Activated naive CD4-positive, alpha-beta T cell treated with anti-CD3 and anti-CD28 coated beads, Interleukin-2, amount 50 U/mL, for 24 hours (primary cell): ENCODE results near the gene RUNDC3A.

Experiments used
- H3K27ac Mint-ChIP-seq: one replicate; pipeline ENCODE4 v1.8.0; 2021; ENCODE audit warnings: mild to moderate bottlenecking, mixed read lengths
- H3K27me3 Mint-ChIP-seq: one replicate; pipeline ENCODE4 v1.8.0; 2021; ENCODE audit warnings: mixed read lengths
- H3K36me3 Mint-ChIP-seq: one replicate; pipeline ENCODE4 v1.8.0; 2021; ENCODE audit warnings: mixed read lengths
- H3K4me1 Mint-ChIP-seq: one replicate; pipeline ENCODE4 v1.8.0; 2021; ENCODE audit warnings: mixed read lengths
- H3K4me3 Mint-ChIP-seq: one replicate; pipeline ENCODE4 v1.8.0; 2021; ENCODE audit warnings: mild to moderate bottlenecking, mixed read lengths
- H3K9me3 Mint-ChIP-seq: one replicate; pipeline ENCODE4 v1.8.0; 2021; ENCODE audit warnings: mixed read lengths

The RUNDC3A gene

DNA sequence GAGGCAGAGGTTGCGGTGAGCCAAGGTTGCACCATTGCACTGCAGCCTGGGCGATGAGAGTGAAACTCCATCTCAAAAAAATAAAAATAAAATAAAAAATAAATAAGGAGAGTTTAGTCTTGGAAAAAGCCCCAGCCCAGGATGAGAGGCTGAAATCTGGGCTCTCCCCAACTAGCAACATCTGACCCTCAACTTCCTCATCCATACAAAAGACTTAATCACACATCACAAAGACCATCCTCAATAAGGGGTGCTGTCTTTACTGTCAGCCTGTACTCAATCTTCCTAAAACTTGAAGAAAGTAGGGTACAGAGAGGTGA lies 29.1 kb upstream of the RUNDC3A start:
- H3K4me3 Mint-ChIP-seq = no peak overlapping the region
- H3K27me3 Mint-ChIP-seq = no peaks in the 10 kb centered on the region
- H3K4me1 Mint-ChIP-seq = no peaks in the 10 kb centered on the region
- no peaks in the 10 kb centered on the region for H3K36me3 Mint-ChIP-seq
- no peak overlapping the region for H3K27ac Mint-ChIP-seq
- H3K9me3 Mint-ChIP-seq = no peaks in the 10 kb centered on the region

DNA sequence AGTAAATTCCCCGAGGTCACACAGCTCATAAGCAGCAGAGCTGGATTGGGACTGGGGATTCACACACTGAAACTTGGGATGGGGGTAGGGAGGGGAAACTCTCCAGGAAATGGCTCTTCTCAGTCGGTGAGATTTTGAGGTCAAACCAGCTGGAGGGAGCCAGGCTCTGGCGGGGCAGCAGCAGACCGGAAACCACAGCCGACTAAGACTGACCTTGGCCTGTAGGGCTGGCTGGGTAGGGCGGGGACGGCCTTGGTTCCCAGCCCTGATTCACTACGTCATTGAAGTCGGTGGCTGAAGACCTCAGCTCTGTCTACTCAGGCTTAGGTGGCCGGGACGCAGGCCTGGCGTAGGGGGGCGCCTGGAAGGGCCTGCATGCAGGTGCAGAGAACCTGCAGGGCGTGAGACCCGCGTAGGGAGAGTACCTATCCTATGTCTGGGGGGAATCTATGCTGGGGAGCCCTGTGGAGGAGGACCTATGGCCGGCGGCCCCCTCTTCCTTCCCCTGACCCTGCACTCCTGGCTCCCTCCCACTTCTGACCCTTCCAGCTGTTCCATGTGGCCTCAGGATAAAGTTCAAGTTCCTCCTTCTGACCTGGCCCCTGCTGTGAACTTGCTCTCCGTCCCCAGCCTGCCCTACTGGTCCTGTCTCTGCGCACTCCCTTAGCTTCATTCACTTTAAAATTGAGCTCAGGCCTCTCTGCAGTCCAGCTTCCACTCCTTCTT lies 28.6 kb upstream of the RUNDC3A start:
- Mint-ChIP-seq H3K4me3 (no peak overlapping the region), H3K36me3 (no peaks in the 10 kb centered on the region), H3K27me3 (no peaks in the 10 kb centered on the region), H3K27ac (no peak overlapping the region), H3K9me3 (no peaks in the 10 kb centered on the region), H3K4me1 (no peaks in the 10 kb centered on the region)

DNA sequence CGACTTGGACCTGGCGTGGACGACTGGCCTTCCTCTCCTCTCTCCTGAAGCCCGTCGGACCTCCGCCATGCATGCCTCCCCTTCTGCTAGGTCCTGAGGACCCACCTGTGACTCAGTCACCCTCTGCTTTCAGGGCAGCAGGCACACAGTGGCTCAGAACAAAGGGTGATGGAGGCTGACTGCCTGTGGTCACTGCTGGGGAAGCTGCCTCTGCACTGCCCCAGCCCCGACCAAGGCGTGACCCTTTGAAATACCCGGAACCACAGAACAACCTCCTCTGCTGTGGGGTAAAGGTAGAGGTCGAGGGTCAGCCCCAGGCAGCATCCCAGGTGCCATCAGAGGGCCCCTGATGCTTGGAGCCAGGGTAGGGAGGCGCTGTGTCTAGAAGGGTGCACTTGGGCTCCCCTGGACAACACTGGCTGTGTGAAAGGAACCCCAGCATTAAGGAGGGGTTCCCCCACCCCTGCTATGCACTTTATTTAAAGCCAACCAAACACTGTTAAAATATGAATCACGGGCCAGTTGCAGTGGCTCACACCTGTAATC lies 27.9 kb upstream of the RUNDC3A start:
- Mint-ChIP-seq H3K9me3 (no peaks in the 10 kb centered on the region), H3K27ac (no peak overlapping the region), H3K27me3 (no peaks in the 10 kb centered on the region), H3K4me1 (no peaks in the 10 kb centered on the region), H3K4me3 (no peak overlapping the region), H3K36me3 (no peaks in the 10 kb centered on the region)

DNA sequence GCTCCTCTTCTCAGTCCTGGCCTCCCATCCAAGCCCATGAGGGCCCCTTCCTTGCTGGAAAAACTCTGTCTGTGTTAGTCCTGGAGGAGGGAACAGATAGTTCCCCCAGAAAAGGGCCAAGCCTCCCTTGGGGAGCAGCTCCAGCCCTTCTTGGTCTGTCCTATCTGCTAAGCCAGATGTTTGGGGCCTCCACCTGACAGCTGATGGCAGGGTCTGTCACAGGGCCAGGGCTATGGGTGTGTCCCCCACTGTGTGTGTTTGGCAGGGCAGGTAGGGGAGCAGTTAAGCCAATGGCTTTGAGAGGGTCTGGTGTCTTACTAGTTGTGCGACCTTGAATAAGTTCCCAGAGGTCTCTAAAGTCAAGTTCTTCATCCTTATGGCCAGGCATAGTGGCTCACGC lies 26.8 kb upstream of the RUNDC3A start:
- no peak overlapping the region for H3K27ac Mint-ChIP-seq
- no peaks in the 10 kb centered on the region for H3K36me3 Mint-ChIP-seq
- H3K4me1 Mint-ChIP-seq = no peaks in the 10 kb centered on the region
- no peak overlapping the region for H3K4me3 Mint-ChIP-seq
- H3K9me3 Mint-ChIP-seq = no peaks in the 10 kb centered on the region
- no peaks in the 10 kb centered on the region for H3K27me3 Mint-ChIP-seq

DNA sequence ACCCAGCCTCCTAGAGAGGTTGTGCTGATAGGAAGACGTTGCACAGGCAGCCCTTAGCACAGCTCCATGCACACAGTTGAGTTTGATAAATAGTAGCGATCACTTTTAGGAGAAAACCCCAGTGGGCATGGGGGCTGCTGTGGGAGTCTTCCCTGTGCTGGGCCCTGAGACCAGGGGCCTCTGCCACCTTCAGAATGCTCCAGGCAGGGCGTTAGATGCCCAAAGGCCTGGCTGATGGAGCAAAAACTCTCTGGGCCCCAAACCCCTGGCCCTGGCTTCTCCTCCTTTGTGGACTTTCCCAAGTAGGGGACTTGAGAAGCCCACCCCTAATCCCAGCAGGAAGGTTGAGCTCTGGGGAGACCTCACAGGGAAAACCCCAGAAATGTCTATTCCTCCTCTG lies 26.1 kb upstream of the RUNDC3A start:
- H3K27ac Mint-ChIP-seq = no peak overlapping the region
- no peaks in the 10 kb centered on the region for H3K4me1 Mint-ChIP-seq
- H3K4me3 Mint-ChIP-seq = no peak overlapping the region
- no peaks in the 10 kb centered on the region for H3K27me3 Mint-ChIP-seq
- no peaks in the 10 kb centered on the region for H3K36me3 Mint-ChIP-seq
- no peaks in the 10 kb centered on the region for H3K9me3 Mint-ChIP-seq

DNA sequence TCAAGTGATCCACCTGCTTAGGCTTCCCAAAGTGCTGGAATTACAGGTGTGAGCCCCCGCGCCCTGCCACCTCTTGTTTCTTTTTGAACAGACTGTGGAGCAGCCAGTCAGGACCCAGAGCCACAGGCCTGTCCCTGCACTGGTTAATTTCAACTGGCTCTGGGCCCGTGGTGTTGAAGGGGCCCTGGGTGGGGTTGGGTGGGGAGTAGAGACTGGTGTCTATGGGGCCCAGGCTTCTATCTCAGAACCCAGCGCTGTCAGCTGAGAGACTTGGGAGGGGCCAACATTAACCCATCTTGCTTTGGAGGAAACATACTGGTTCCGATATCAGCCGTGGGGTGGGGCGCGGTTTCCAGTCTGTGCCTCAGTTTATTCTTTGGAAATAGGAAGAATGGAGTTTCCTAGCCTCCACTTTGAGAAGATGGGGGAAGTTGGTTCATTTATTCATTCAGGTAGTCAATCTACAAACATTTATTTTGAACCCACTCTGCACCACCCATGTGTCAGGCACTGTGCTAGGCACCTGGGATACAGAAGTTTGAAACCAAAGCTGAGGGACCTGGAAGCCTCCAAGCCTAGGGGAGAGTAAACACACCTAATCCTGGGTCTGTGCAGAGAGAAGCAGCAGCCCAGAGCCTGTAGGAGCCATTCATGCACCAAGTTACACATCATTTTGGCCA lies 24.9 kb upstream of the RUNDC3A start:
- no peak overlapping the region for H3K4me3 Mint-ChIP-seq
- no peaks in the 10 kb centered on the region for H3K4me1 Mint-ChIP-seq

DNA sequence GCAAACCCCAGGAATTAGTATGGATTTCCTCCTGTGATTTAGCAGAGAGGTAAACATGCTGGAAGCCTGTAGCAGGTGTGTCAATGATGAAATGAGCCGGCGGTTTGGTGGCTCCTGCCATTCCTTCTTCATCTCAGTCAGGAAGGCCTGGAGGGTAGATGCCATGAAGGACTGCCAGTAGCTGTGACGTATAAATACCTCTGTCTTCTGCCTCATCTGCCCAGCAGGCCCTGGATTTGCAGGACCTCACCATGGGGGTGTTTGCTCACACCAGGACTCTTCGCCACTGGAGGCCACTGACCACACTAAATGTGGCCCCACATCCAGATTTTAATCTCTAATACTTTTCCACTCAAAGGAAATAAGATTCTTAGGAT lies 24.4 kb upstream of the RUNDC3A start:
- no peak overlapping the region for H3K27ac Mint-ChIP-seq
- H3K27me3 Mint-ChIP-seq = no peaks in the 10 kb centered on the region
- no peaks in the 10 kb centered on the region for H3K36me3 Mint-ChIP-seq
- H3K9me3 Mint-ChIP-seq = no peaks in the 10 kb centered on the region
- no peak overlapping the region for H3K4me3 Mint-ChIP-seq
- no peaks in the 10 kb centered on the region for H3K4me1 Mint-ChIP-seq

More for the DNA sequence above, 24.9 kb upstream of the RUNDC3A start:
- H3K36me3 Mint-ChIP-seq = no peaks in the 10 kb centered on the region
- no peaks in the 10 kb centered on the region for H3K27me3 Mint-ChIP-seq
- no peaks in the 10 kb centered on the region for H3K9me3 Mint-ChIP-seq
- no peak overlapping the region for H3K27ac Mint-ChIP-seq

DNA sequence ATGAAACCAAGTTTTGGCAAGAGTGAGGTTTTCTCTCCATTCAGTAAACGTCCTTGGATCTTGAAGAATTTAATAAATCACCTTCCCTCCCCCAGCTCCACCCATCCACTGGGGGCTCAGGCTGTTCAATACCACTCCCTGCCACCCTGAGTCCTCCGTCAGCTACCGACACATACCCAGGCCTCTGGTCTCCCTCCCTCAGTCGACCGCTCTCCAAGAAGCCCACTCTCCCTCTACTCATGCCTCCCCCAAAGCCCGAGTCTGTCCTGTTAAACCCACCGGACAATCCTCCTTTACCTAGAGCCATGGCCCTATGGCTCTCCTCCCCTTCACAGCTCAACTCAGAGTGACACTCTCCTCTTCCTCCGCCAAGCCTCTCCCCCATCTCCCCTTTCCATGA lies 20.8 kb upstream of the RUNDC3A start:
- H3K4me3 Mint-ChIP-seq = no peak overlapping the region
- H3K36me3 Mint-ChIP-seq = no peaks in the 10 kb centered on the region
- H3K9me3 Mint-ChIP-seq = no peaks in the 10 kb centered on the region
- H3K4me1 Mint-ChIP-seq = no peaks in the 10 kb centered on the region
- no peaks in the 10 kb centered on the region for H3K27me3 Mint-ChIP-seq
- H3K27ac Mint-ChIP-seq = no peak overlapping the region

DNA sequence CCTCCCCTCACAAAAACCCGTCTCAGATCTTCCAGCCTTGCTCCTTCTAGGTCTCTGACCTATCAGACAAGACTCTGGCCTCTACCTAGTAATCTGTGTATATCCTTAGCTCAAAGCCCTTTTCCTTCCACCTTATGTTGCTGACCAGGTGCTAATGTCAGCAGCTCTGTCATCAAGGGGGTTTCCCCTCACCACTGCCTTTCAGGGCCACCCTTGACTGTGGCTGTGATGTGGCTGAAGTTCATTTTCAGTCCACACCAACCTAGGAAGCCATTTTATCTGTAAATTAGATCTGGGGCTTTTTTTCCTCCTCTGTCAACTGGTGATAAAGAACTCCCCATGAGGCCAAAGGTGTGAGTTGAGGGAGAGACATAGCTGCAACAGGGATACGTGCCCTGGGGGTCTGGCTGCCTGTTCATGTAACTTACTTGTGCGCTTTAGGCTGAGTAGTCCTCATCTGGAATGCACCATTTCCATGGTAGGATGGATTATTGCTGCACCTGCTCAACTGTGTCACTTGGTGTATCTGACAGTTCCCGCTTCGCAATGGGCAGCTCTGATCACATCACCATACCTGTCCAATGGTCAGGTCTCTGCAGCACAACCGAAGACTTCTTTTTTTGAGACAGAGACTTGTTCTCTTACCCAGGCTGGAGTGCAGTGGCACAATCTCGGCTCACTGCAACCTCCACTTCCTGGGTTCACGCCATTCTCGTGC lies 14.7 kb upstream of the RUNDC3A start:
- Mint-ChIP-seq H3K36me3 (no peaks in the 10 kb centered on the region), H3K9me3 (no peaks in the 10 kb centered on the region), H3K27ac (no peak overlapping the region), H3K4me1 (no peaks in the 10 kb centered on the region), H3K4me3 (no peak overlapping the region), H3K27me3 (no peaks in the 10 kb centered on the region)

DNA sequence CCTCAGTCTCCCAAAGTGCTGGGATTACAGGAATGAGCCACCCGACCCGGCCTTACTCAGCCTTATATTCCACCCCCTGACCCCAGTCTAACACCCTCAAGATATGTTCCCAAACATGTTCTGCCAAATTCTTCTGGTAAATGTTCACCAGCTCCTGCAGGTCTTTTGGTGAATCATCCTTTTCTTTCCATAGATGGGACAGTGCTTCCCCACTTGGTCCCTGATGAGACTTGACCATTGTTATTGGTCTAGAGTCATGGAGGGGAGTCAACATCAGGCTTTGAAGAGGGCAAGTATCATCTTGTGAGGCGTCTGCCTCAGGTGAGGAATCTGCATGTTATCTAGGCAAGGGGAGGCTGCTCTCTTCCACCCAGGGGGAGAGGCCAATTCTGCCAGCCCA lies 10.4 kb upstream of the RUNDC3A start:
- Mint-ChIP-seq H3K27ac (no peak overlapping the region), H3K27me3 (peaks cover 1% of the 10 kb centered on the region), H3K4me3 (no peak overlapping the region), H3K4me1 (no peaks in the 10 kb centered on the region), H3K9me3 (no peaks in the 10 kb centered on the region), H3K36me3 (peaks cover 2% of the 10 kb centered on the region)

DNA sequence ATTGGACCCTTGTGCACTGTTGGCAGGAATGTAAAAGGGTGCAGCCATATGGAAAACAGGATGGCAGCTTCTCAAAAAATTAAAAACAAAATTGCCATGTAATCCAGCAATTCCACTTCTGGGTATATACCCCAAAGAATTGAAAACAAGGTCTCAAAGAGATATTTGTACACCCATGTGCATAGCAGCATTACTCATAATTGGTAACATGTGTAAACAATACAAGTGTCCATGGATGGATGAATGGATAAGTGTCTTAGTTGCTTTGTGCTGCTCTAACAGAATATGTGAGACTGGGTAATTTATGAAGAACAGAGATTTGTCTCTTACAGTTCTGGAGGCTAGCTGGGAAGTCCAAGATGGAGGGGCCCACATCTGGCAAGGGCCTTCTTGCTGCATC lies 3.8 kb upstream of the RUNDC3A start:
- no peak overlapping the region for H3K27ac Mint-ChIP-seq
- no peak overlapping the region for H3K4me3 Mint-ChIP-seq
- H3K9me3 Mint-ChIP-seq = no peaks in the 10 kb centered on the region
- H3K4me1 Mint-ChIP-seq = peaks cover 9% of the 10 kb centered on the region
- H3K27me3 Mint-ChIP-seq = peaks cover 8% of the 10 kb centered on the region
- peaks cover 2% of the 10 kb centered on the region for H3K36me3 Mint-ChIP-seq

DNA sequence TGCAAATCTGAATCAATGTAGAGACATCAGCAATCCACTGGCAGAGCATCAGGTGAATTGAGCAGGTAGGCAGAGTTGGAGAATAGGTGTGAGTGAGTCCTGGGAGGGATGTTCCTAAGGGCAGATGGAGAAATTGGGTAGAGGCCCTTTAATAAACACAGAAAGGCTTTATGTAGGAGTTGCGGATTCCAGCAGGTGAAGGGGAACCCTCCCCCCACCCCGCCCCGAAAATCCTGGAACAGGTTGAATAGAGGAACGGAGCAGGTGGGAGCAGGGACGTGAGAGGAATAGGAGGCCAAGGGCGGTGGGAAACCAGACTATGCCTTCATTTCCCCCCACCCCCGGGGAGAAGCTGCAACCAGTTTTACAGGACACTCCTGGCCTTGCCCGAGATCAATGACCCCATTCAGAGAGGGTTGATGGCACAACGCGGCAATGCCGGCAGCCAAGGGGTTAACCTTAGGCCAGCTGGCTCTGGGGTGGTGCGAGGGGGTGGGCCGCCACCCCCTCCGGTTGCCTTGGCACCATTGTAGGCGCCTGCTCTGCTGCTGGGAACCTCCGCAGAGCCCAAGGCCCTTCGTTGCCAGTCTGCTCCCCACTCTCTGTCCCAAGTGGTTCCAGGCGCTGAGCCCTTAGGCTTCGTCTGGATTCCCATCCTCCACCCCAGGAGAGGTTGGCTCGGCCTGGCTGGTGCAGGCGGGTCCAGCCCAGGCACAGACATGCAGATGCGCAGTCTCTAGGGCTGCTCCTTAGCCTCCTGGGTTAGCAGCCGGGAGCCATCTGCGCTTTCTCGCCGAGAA lies 814 bp upstream of the RUNDC3A start:
- H3K4me3 Mint-ChIP-seq = peak overlapping the region; percentile 54
- H3K9me3 Mint-ChIP-seq = no peaks in the 10 kb centered on the region
- H3K36me3 Mint-ChIP-seq = peaks cover 2% of the 10 kb centered on the region
- peaks cover 10% of the 10 kb centered on the region for H3K27me3 Mint-ChIP-seq
- peaks cover 13% of the 10 kb centered on the region for H3K4me1 Mint-ChIP-seq
- H3K27ac Mint-ChIP-seq = no peak overlapping the region

DNA sequence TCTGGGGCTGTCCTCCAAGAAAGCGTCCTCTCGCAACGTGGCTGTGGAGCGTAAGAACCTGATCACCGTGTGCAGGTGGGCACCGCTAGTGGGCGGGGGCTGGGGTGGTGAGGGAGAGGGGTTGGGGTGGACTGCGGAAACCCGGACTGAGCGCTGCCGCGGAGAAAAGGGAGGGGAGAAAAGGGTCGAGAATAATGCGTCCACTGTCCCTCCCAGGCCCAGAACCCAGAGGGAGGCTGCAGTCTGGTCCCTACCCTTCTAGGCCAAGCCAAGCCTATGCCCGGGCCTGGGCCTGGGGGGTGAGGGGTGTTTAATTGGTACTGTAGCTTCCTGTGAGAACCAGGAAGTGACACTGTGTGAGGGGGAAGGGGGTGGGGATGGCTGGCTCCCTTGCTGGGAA lies 464 bp downstream of the RUNDC3A start:
- H3K27ac Mint-ChIP-seq = peak overlapping the region; percentile 35
- H3K27me3 Mint-ChIP-seq = peaks cover 8% of the 10 kb centered on the region
- no peaks in the 10 kb centered on the region for H3K9me3 Mint-ChIP-seq
- peaks cover 13% of the 10 kb centered on the region for H3K4me1 Mint-ChIP-seq
- H3K36me3 Mint-ChIP-seq = no peaks in the 10 kb centered on the region
- H3K4me3 Mint-ChIP-seq = peak overlapping the region; percentile 30

DNA sequence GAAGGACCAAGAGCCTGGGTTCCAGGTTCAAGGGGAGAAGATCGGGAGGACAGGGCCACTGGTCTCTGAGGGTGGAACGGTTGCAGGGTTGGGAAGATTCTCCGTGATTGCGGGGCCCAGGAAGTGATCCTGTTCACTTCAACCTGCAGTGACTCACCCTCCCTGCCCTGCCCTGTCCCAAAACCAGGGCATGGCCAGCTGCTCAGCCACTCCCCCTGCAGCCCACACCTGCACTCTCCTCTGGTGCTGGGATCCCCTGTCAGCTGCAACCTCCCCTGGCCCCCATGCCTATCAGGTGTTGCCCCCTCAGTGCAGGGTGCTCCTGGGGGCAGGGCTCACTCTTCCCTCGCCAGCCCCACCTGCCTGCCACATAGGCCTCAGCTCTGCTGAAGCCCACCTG lies 1.1 kb downstream of the RUNDC3A start:
- Mint-ChIP-seq H3K27me3 (peaks cover 13% of the 10 kb centered on the region), H3K27ac (peak overlapping the region; percentile 35), H3K36me3 (no peaks in the 10 kb centered on the region), H3K9me3 (no peaks in the 10 kb centered on the region), H3K4me1 (peaks cover 13% of the 10 kb centered on the region), H3K4me3 (peak overlapping the region; percentile 66)

DNA sequence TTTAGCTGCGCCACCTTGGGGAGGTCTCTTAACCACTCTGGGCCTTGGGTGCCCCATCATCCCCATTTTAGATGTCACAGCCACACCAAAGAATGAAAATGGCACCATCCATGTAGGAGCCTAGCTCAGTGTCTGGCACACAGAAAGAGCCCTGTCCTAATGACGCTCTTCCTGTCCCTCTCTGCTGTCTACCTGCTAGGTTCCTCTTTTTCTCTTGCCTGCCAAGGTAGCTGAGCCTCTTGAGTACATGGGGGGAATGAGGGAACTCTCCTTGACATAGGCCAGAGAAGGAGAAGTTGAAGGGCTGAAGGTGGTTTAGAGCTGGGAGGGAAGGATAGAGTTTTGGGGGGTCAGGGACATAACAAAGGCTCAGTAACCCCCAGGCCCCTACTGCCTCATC lies 1.8 kb downstream of the RUNDC3A start:
- Mint-ChIP-seq H3K4me1 (peaks cover 13% of the 10 kb centered on the region), H3K36me3 (no peaks in the 10 kb centered on the region), H3K4me3 (peak overlapping the region; percentile 66)

More for the DNA sequence above, 1.8 kb downstream of the RUNDC3A start:
- H3K27ac Mint-ChIP-seq = no peak overlapping the region
- peaks cover 13% of the 10 kb centered on the region for H3K27me3 Mint-ChIP-seq
- no peaks in the 10 kb centered on the region for H3K9me3 Mint-ChIP-seq
